MCF 10A (cell line): ENCODE results near the gene ACSL5. TPM values are rescaled to one million over a fixed set of nuclear protein-coding genes. Genes with fewer than 3 reads are reported as not detected.

ENCODE experiments used
- BruUV-seq: library from RNA; stranded (reverse); fragments of 400-500 nt; replicated peaks from 2 replicates; lab custom pipeline; 2021; lab: Mats Ljungman, UMichigan
- CTCF ChIA-PET: fragments of 300-600 bp; sonication (Branson Sonifier 250); formaldehyde crosslinking; extraction: SDS; loops from one replicate; lab custom pipeline; 2021; ENCODE audit warnings: antibody characterized with exemption, inconsistent platforms; lab: Yijun Ruan, JAX
- POLR2A ChIA-PET: fragments of 300-600, 350-650 bp; sonication (Branson Sonifier 250); formaldehyde crosslinking; extraction: SDS; loops from one replicate; lab custom pipeline; 2020; ENCODE audit warnings: antibody characterized with exemption, inconsistent platforms; lab: Yijun Ruan, JAX
- DNase-seq: peaks from one replicate; pipeline ENCODE4 v3.0.0-alpha.2; 2018; ENCODE audit not compliant: unreplicated experiment
- H3K27ac Mint-ChIP-seq: one replicate; pipeline ENCODE4 v1.8.0; 2022; ENCODE audit warnings: mild to moderate bottlenecking, low read depth, mixed read lengths; ENCODE audit not compliant: unreplicated experiment
- H3K27me3 Mint-ChIP-seq: one replicate; pipeline ENCODE4 v1.8.0; 2022; ENCODE audit warnings: mixed read lengths; ENCODE audit not compliant: insufficient read depth, unreplicated experiment
- H3K36me3 Mint-ChIP-seq: one replicate; pipeline ENCODE4 v1.8.0; 2022; ENCODE audit warnings: mild to moderate bottlenecking, moderate library complexity, mixed read lengths; ENCODE audit not compliant: insufficient read depth, unreplicated experiment
- H3K4me1 Mint-ChIP-seq: one replicate; pipeline ENCODE4 v1.8.0; 2022; ENCODE audit warnings: mixed read lengths; ENCODE audit not compliant: insufficient read depth, unreplicated experiment
- H3K4me3 Mint-ChIP-seq: one replicate; pipeline ENCODE4 v1.8.0; 2022; ENCODE audit warnings: mild to moderate bottlenecking, moderate library complexity, mixed read lengths; ENCODE audit not compliant: unreplicated experiment
- H3K9me3 Mint-ChIP-seq: one replicate; pipeline ENCODE4 v1.8.0; 2022; ENCODE audit warnings: mixed read lengths; ENCODE audit not compliant: unreplicated experiment
- CTCF ChIP-seq: fragments of 200-600 bp; IDR thresholded peaks from one replicate; pipeline ENCODE4 v1.8.0; 2022; ENCODE audit warnings: antibody characterized with exemption, mild to moderate bottlenecking; ENCODE audit not compliant: unreplicated experiment
- intact Hi-C: fragments of 100-400 bp; cut with micrococcal nuclease; formaldehyde crosslinking; loops from 2 replicates; pipeline ENCODE4 v1.14.1; 2022
- total RNA-seq: library from RNA; stranded (reverse); gene quantifications from 2 replicates; pipeline ENCODE4 v1.2.3, GENCODE V29; 2022

Gene ACSL5
- total RNA-seq, 1 experiment from 2014 or later, result 0.68 TPM

- BruUV-seq, result no TSS peak
- no peak for TF ChIP-seq CTCF
- ChIA-PET CTCF (interaction anchor here (0.6 to 1.8 kb wide), 5 partner anchors 9 to 318 kb away, joined by 3 to 9 read pairs (median 3); no protein-coding TSS in a partner anchor), POLR2A (interaction anchor here (0.5 to 1.2 kb wide), 4 partner anchors 8 to 1535 kb away, joined by 3 to 4 read pairs (median 4); partner anchors contain the start of genes VTI1A and ZDHHC6)
- Mint-ChIP-seq H3K36me3 (peaks cover 6% of the 10 kb centered on the region), H3K4me3 (no peak overlapping the region), H3K27ac (no peak overlapping the region), H3K27me3 (no peaks in the 10 kb centered on the region), H3K4me1 (peaks cover 12% of the 10 kb centered on the region), H3K9me3 (no peaks in the 10 kb centered on the region)
- DNase-seq, result no peak
- intact Hi-C loops, result no loop called here
Observed at GRCh38 chr10:112454910-112455779, 81.2 kb downstream of the ACSL5 start.

GRCh38 chr10:112456533-112456932 is 82.6 kb downstream of the ACSL5 start:
- Mint-ChIP-seq H3K4me1 (peaks cover 12% of the 10 kb centered on the region), H3K9me3 (no peaks in the 10 kb centered on the region), H3K27ac (no peak overlapping the region), H3K27me3 (no peaks in the 10 kb centered on the region), H3K36me3 (peaks cover 11% of the 10 kb centered on the region), H3K4me3 (no peak overlapping the region)
- intact Hi-C loops, result no loop called here
- BruUV-seq, result no TSS peak
- no peak for TF ChIP-seq CTCF
- ChIA-PET POLR2A (interaction anchor here (0.6 to 1.2 kb wide), 3 partner anchors 10 to 1241 kb away, joined by 3 to 5 read pairs (median 3); partner anchors contain the start of genes VTI1A and ZDHHC6), CTCF (interaction anchor here (0.6 to 1.2 kb wide), 5 partner anchors 14 to 141 kb away, joined by 3 to 6 read pairs (median 4); no protein-coding TSS in a partner anchor)
- no peak for DNase-seq

GRCh38 chr10:112460366-112460765 is 86.5 kb downstream of the ACSL5 start:
- H3K9me3 Mint-ChIP-seq, result peaks cover 3% of the 10 kb centered on the region

More at GRCh38 chr10:112460366-112460765, 86.5 kb downstream of the ACSL5 start:
- CTCF ChIA-PET, result interaction anchor here (1.5 to 3.2 kb wide), 2 partner anchors 10 to 12 kb away, joined by 5 to 23 read pairs; no protein-coding TSS in a partner anchor
- H3K36me3 Mint-ChIP-seq, result peaks cover 34% of the 10 kb centered on the region
- H3K27me3 Mint-ChIP-seq, result no peaks in the 10 kb centered on the region
- DNase-seq, result no peak
- POLR2A ChIA-PET, result interaction anchor here (0.6 to 3.6 kb wide), 3 partner anchors 14 to 506 kb away, joined by 3 to 17 read pairs (median 3); partner anchors contain the start of genes VTI1A and ZDHHC6
- H3K4me1 Mint-ChIP-seq, result peaks cover 12% of the 10 kb centered on the region
- no peak for TF ChIP-seq CTCF
- BruUV-seq, result no TSS peak
- intact Hi-C loops, result no loop called here
- no peak overlapping the region for H3K27ac Mint-ChIP-seq
- H3K4me3 Mint-ChIP-seq, result no peak overlapping the region
